A549 (cell line): ENCODE results near the gene GPR146. TPM values are rescaled to one million over a fixed set of nuclear protein-coding genes. Genes with fewer than 3 reads are reported as not detected.

Experiments used
- ATAC-seq, 2 experiments: fragments of 200-7000 bp in 1 of 2; fragments of >200 bp in 1 of 2; cut with Nextera tagmentation in 1 of 2; cut with Tn5 transposase in 1 of 2; 3 replicates each; pipeline versions ENCODE4 v1.8.0 to v1.9.1; 2018 to 2020; ENCODE audit warnings: mild to moderate bottlenecking in 1 of 2, moderate library complexity in 1 of 2
- CTCF ChIA-PET: fragments of 300-600 bp; sonication (Branson Sonifier 250); formaldehyde crosslinking; extraction: SDS; loops from one replicate; lab custom pipeline; 2021; ENCODE audit warnings: antibody characterized with exemption, inconsistent platforms; lab: Yijun Ruan, JAX
- POLR2A ChIA-PET: fragments of 350-600 bp; formaldehyde crosslinking; extraction: SDS; loops from one replicate; lab custom pipeline; 2021; ENCODE audit warnings: antibody characterized with exemption, inconsistent platforms; lab: Yijun Ruan, JAX
- DNase-seq, 2 experiments: peaks; one replicate each; pipeline versions ENCODE4 v3.0.0 to v3.0.0-alpha.2; 2011 to 2016; ENCODE audit warnings: low read depth in 1 of 2, low spot score in 1 of 2
- FAIRE-seq: peaks from 2 replicates; lab custom pipeline; 2011; peaks lifted over from hg19 to GRCh38; lab: Jason Lieb, UNC
- H3K27ac ChIP-seq, 2 experiments: fragments of >200 bp; sonication (Bioruptor Twin); formaldehyde crosslinking; 3 replicates each; pipeline ENCODE4 v1.5.1; 2016 to 2017
- H3K4me1 ChIP-seq: fragments of >200 bp; sonication (Bioruptor Twin); formaldehyde crosslinking; 3 replicates; pipeline ENCODE4 v1.6.1; 2016
- H3K4me2 ChIP-seq: fragments of >200 bp; sonication (Bioruptor Twin); formaldehyde crosslinking; 3 replicates; pipeline ENCODE4 v1.6.1; 2016
- H3K4me3 ChIP-seq: fragments of >200 bp; sonication (Bioruptor Twin); formaldehyde crosslinking; 3 replicates; pipeline ENCODE4 v1.5.1; 2016
- H3K9me3 ChIP-seq: fragments of >200 bp; sonication (Bioruptor Twin); formaldehyde crosslinking; 3 replicates; pipeline ENCODE4 v1.6.1; 2016
- ATOH8 ChIP-seq: fragments of 250-450 bp; sonication (Bioruptor Pico); IDR thresholded peaks from 2 replicates; pipeline ENCODE4 v1.5.0; 2020; ENCODE audit warnings: low read depth, mild to moderate bottlenecking, moderate library complexity
- CBX2 ChIP-seq: fragments of 200-600 bp; sonication (generic); IDR thresholded peaks from 2 replicates; pipeline ENCODE4 v1.6.1; 2016; ENCODE audit warnings: low read depth, mild to moderate bottlenecking, borderline replicate concordance
- CTCF ChIP-seq: fragments of >200 bp; sonication (Bioruptor Twin); formaldehyde crosslinking; IDR thresholded peaks from 3 replicates; pipeline ENCODE4 v1.5.1; 2016
- EHF ChIP-seq: fragments of 250-450 bp; sonication (Bioruptor Pico); IDR thresholded peaks from 2 replicates; pipeline ENCODE4 v1.5.0; 2020; ENCODE audit warnings: mild to moderate bottlenecking
- EHMT2 ChIP-seq: fragments of 200-600 bp; sonication (generic); IDR thresholded peaks from 2 replicates; pipeline ENCODE4 v1.6.1; 2016; ENCODE audit warnings: antibody characterized with exemption, low read depth, mild to moderate bottlenecking, moderate library complexity
- ELK1 ChIP-seq: fragments of 150-350 bp; IDR thresholded peaks from 2 replicates; pipeline ENCODE4 v1.6.1; 2014; ENCODE audit warnings: low read depth, mild to moderate bottlenecking, low read length
- FOXS1 ChIP-seq: fragments of 250-450 bp; sonication (Bioruptor Pico); IDR thresholded peaks from 2 replicates; pipeline ENCODE4 v1.5.0; 2020; ENCODE audit warnings: mild to moderate bottlenecking, moderate library complexity
- HEYL ChIP-seq: fragments of 250-450 bp; sonication (Bioruptor Pico); IDR thresholded peaks from 2 replicates; pipeline ENCODE4 v1.8.0; 2021; ENCODE audit warnings: mild to moderate bottlenecking, moderate library complexity
- JUNB ChIP-seq: fragments of >200 bp; sonication (Bioruptor Twin); formaldehyde crosslinking; IDR thresholded peaks from 2 replicates; pipeline ENCODE4 v1.6.1; 2016
- KDM1A ChIP-seq: fragments of 200-600 bp; sonication (generic); IDR thresholded peaks from 2 replicates; pipeline ENCODE4 v1.6.1; 2016; ENCODE audit warnings: low read depth, mild to moderate bottlenecking
- KDM5A ChIP-seq: fragments of 200-600 bp; sonication (generic); IDR thresholded peaks from 2 replicates; pipeline ENCODE4 v1.6.1; 2016; ENCODE audit warnings: antibody characterized with exemption, mild to moderate bottlenecking
- MAZ ChIP-seq: fragments of 150-350 bp; IDR thresholded peaks from 2 replicates; pipeline ENCODE4 v1.6.1; 2014; ENCODE audit warnings: antibody characterized with exemption, low read depth, low read length, borderline replicate concordance
- NR3C1 ChIP-seq: fragments of >200 bp; sonication (Bioruptor Twin); formaldehyde crosslinking; IDR thresholded peaks from 3 replicates; pipeline ENCODE4 v1.6.1; 2017
- POLR2A ChIP-seq: IDR thresholded peaks from 2 replicates; pipeline ENCODE4 v1.6.1; 2012; ENCODE audit warnings: mild to moderate bottlenecking, low read length
- POLR2AphosphoS2 ChIP-seq: conservative IDR thresholded peaks from 2 replicates; pipeline ENCODE4 v1.6.1; 2012; ENCODE audit warnings: low read length, improper control_type of control experiment, inconsistent platforms
- RCOR1 ChIP-seq: fragments of 150-350 bp; IDR thresholded peaks from 2 replicates; pipeline ENCODE4 v1.6.1; 2014; ENCODE audit warnings: antibody characterized with exemption, low read length, low read depth
- REST ChIP-seq: fragments of 200-600 bp; sonication (generic); IDR thresholded peaks from 2 replicates; pipeline ENCODE4 v1.6.1; 2016; ENCODE audit warnings: antibody characterized with exemption, mild to moderate bottlenecking, moderate library complexity
- ZFP36 ChIP-seq: fragments of 450-650 bp; IDR thresholded peaks from 2 replicates; pipeline ENCODE4 v1.6.1; 2014; ENCODE audit warnings: borderline replicate concordance; ENCODE audit not compliant: partially characterized antibody
- ZNF302 ChIP-seq: fragments of 250-450 bp; sonication (Bioruptor Pico); IDR thresholded peaks from 2 replicates; pipeline ENCODE4 v1.9.0; 2021; ENCODE audit warnings: inconsistent platforms, mild to moderate bottlenecking, moderate library complexity
- WGBS: methylation state at CpG from one replicate; pipeline ENCODE4 v1.1.6; 2017; ENCODE audit errors: missing lambda C conversion rate; 5-methylcytosine and 5-hydroxymethylcytosine counted together
- polyA plus RNA-seq, 4 experiments: library from polyadenylated mRNA; depleted of rRNA in 3 of 4; stranded (reverse); fragments of >200 nt; fragmentation: RNase III in 1 of 4; extraction: RNeasy Plus Mini Kit Qiagen cat#74134 plus additional on column Dnase treatment in 1 of 4; gene quantifications; 2 replicates in 3 of 4; 3 replicates in 1 of 4; pipeline ENCODE4 v1.2.3, GENCODE V29; 2011 to 2017
- TF ChIP-seq, protein P1 (sequence below): fragments of 450-650 bp; IDR thresholded peaks from 2 replicates; pipeline ENCODE4 v1.6.1; 2014; ENCODE audit warnings: antibody characterized with exemption
- TF ChIP-seq, protein P2 (sequence below): IDR thresholded peaks from 2 replicates; pipeline ENCODE4 v1.6.1; 2012; ENCODE audit warnings: low read depth, borderline replicate concordance

GPR146 gene
- polyA plus RNA-seq, 2 of the 4 experiments (the other 2 are of a cell fraction): 0.50 to 0.75 TPM

- H3K4me1 ChIP-seq: no peaks in the 10 kb centered on the region
- no peak overlapping the region for H3K27ac ChIP-seq
- POLR2A ChIA-PET: no interaction called here
- no peak for FAIRE-seq
- no peak for DNase-seq
- TF ChIP-seq CBX2 (no peak), FOXS1 (CRISPR knock-in tag) (no peak), ELK1 (no peak), RCOR1 (no peak), ATOH8 (CRISPR knock-in tag) (no peak), POLR2AphosphoS2 (no peak)
- 93% methylated on average over 15 of the region's 20 CpGs for WGBS
- ATAC-seq: no peak
- CTCF ChIA-PET: interaction anchor here (1.3 to 3.5 kb wide), 2 partner anchors 22 to 28 kb away, joined by 4 to 27 read pairs; no protein-coding TSS in a partner anchor
- no peaks in the 10 kb centered on the region for H3K9me3 ChIP-seq
- H3K4me3 ChIP-seq: no peak overlapping the region
- H3K4me2 ChIP-seq: no peak overlapping the region
Measured at GRCh38 chr7:1014681-1015080, 29.7 kb upstream of the GPR146 start.

- H3K4me1 ChIP-seq: no peaks in the 10 kb centered on the region
- H3K27ac ChIP-seq: no peak overlapping the region
- FAIRE-seq: no peak
- no peak for TF ChIP-seq JUNB
- no peak for TF ChIP-seq POLR2A
- TF ChIP-seq, protein P1, sequence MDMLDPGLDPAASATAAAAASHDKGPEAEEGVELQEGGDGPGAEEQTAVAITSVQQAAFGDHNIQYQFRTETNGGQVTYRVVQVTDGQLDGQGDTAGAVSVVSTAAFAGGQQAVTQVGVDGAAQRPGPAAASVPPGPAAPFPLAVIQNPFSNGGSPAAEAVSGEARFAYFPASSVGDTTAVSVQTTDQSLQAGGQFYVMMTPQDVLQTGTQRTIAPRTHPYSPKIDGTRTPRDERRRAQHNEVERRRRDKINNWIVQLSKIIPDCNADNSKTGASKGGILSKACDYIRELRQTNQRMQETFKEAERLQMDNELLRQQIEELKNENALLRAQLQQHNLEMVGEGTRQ: 0 out of 2 replicates have a peak, but pooled peaks have one; percentile 34
- TF ChIP-seq, protein P2, sequence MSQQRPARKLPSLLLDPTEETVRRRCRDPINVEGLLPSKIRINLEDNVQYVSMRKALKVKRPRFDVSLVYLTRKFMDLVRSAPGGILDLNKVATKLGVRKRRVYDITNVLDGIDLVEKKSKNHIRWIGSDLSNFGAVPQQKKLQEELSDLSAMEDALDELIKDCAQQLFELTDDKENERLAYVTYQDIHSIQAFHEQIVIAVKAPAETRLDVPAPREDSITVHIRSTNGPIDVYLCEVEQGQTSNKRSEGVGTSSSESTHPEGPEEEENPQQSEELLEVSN: no peak
- no peak for TF ChIP-seq MAZ
- no peak for TF ChIP-seq HEYL (CRISPR knock-in tag)
- ChIA-PET POLR2A (no interaction called here), CTCF (no interaction called here)
- no peak overlapping the region for H3K4me2 ChIP-seq
- no peaks in the 10 kb centered on the region for H3K9me3 ChIP-seq
- no peak overlapping the region for H3K4me3 ChIP-seq
- no peak for ATAC-seq
- no peak for DNase-seq
- 85% methylated on average over 24 of the region's 28 CpGs for WGBS
Measured at GRCh38 chr7:1015196-1016121, 28.9 kb upstream of the GPR146 start.

DNA sequence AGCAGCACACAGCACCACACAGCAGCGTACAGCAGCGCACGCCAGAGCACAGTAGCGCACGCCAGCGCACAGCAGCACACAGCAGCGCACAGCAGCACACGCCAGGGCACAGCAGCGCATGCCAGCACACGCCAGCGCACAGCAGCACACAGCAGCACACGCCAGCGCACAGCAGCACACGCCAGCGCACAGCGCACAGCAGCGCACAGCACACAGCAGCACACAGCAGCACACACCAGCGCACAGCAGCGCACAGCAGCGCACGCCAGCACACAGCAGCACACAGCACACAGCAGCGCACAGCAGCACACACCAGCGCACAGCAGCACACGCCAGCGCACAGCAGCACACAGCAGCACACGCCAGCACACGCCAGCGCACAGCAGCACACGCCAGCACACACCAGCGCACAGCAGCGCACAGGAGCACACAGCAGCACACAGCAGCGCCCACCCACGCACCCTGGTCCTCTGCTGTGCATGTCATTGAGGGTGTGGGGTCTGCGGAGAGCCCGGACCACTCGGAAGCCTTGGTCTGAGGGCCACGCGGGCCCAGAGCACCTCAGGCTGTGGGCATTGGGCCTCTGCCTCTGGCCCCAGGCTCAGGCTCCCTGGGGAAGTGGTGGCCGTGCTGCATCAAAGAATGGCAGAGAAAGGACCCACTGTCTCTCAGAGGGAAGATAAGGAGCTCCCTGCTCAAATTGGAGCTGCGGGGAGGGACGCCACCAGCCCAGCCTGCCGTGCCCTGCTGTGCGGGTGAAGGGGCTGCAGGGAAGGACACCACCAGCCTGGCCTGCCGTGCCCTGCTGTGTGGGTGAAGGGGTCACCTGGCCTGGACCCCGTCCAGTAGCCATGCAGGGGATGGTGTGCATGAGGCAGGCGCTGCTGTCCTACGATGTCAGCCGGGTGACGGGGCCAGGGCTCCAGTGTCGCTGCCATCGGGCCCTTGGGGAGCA is 27.5 kb upstream of the GPR146 start:
- Histone ChIP-seq H3K27ac (no peak overlapping the region), H3K4me2 (no peak overlapping the region), H3K4me3 (no peak overlapping the region), H3K4me1 (no peaks in the 10 kb centered on the region), H3K9me3 (no peaks in the 10 kb centered on the region)
- WGBS: 88% methylated on average over 5 of the region's 51 CpGs
- no peak for ATAC-seq
- no peak for DNase-seq
- ChIA-PET POLR2A (no interaction called here), CTCF (interaction anchor here (2.0 to 14.9 kb wide), 2 partner anchors 24 to 160 kb away, joined by 6 to 138 read pairs; no protein-coding TSS in a partner anchor)
- no peak for FAIRE-seq
- TF ChIP-seq NR3C1: no peak
- no peak for TF ChIP-seq KDM5A
- TF ChIP-seq ZFP36: no peak
- TF ChIP-seq EHMT2: no peak
- TF ChIP-seq ZNF302 (CRISPR knock-in tag): no peak
- TF ChIP-seq CTCF: no peak
- no peak for TF ChIP-seq KDM1A
- no peak for TF ChIP-seq REST
- no peak for TF ChIP-seq EHF (CRISPR knock-in tag)
